ENCODE measurements around the gene SCYGR3.
A peak's percentile ranks its signal among the peaks of the same experiment; 100 is the strongest.

Gene SCYGR3, protein sequence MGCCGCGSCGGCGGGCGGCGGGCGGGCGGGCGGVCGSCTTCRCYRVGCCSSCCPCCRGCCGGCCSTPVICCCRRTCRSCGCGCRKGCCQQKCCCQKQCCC

GRCh38 chr2:227614740-227615139, at the start of gene SCYGR3:
Gene SCYGR3, minus strand, starts transcription at chr2:227614840. Its CDS starts 0 bp downstream, at chr2:227614840.
- DNase-seq, result no peak

- DNase-seq, result no peak
Observed at GRCh38 chr2:227661827-227662226, 47.2 kb upstream of the SCYGR3 start.

- no peak for DNase-seq
Observed at GRCh38 chr2:227661025-227661649, 46.5 kb upstream of the SCYGR3 start.

DNA sequence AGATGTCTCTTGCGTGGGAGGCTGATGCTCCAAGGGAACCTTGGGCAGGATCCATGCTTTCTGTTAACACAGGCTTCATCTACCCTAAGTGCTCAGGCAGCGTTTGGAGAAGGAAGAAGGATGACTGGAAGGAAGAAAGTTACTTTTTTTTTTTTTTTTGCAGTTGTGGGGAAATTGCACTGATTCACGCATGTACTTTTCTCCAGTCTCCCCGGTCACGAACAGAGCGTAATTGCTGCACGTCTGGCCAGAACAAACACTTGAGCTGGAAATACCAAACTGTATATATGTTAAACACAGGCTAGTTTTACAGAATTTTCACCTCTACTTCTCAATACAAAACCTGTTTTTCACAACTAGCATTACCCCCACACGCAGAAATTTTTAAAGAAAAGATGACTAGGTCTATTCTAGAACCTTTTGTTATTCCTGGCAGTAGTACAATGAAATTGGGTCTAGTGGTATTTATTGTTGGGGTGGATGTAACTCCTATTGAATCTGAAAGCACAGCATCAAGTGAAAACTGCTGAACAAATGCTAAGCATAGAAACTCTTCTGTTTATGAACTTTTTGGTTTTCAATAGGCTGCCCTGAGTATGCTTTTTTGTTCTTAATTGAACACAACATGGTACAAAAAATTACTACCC, 42.7 kb upstream of the SCYGR3 start:
- DNase-seq, result no peak

- DNase-seq, result no peak
Observed at GRCh38 chr2:227655454-227655853, 40.8 kb upstream of the SCYGR3 start.

- DNase-seq, result no peak
Observed at GRCh38 chr2:227654426-227654825, 39.8 kb upstream of the SCYGR3 start.

DNA sequence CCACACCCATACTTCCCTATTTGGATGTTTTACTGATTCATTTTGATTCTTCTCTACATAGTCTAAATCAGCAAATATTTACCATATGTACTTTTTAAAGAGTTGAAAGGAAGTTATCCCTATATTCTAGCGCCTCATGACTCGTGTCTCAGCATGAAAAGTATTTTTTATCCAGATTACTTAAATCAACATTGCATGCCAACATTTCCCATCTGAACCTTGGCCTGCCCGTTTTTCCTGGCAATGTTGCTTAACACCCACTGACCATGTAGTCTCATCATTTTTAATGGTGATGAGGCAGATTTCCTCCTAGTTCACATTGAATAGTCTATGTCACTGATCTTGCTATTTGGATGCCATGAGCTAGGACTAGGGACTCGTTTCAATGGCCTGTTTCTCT, 38.8 kb upstream of the SCYGR3 start:
- no peak for DNase-seq

DNA sequence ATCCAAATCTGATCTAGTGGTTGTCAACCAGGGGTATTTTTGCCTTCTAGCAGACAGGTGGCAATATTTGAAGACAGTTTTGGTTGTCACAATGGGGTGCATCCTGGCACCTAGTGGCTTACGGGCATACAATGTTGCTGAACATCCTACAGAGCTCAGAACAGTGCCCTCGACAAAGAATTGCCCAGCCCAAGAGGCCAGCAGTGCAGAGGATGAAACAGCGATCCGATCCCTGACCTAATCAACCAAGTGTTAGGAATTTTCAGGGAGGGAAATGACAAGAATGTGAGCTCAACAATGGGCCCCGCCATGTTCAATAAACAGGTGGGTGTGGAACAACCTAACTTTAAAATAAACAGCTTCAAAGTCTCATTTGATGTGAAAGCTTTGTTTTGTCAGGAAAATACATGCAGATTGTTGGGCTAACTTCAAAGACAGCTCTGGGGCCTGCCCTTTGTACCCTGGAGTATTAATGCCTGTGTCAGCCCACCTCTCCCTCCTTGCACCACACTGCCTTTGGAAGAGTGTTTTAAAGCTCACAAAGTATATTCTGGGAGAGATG, 29.4 kb upstream of the SCYGR3 start:
- no peak for DNase-seq

DNA sequence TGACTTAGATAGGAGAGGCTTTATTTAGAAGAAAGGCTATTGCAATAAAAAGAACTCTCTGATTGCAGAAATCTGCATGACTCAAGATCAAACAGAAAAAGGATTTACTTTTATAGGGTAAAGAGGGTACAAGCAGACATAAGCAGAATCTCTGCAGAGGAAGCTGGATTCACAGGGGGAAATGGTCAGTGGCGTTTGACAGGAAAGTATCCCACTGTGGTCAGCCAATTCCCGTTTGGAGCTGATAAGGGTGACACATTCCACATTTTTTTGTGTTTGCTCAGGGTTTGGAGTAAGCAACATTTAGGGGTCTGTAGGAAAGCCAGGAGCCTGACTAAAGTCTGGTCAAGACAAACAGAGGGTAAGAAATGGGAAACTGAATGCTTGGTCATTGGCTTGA, 28.0 kb upstream of the SCYGR3 start:
- no peak for DNase-seq

GRCh38 chr2:227634201-227634600, 19.6 kb upstream of the SCYGR3 start:
- no peak for DNase-seq

DNA sequence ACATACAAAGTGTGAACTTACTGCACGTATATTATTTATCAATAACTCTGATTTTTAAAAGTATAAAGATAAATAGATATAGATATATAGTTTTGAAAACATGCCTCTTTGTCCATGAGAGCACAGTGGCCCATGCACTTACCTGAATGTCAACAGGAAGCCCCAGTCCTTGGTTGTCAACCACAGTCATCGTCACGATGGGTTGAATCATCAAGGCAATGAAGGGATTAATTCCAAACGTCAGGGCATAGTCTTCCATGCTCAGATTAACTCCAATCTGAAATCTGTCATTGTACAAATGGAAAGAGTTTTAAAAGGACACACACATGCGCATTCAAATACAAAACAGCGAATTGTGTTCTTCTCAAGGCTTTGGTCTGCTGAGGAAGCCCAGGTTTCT, 18.2 kb upstream of the SCYGR3 start:
- DNase-seq, result no peak

DNA sequence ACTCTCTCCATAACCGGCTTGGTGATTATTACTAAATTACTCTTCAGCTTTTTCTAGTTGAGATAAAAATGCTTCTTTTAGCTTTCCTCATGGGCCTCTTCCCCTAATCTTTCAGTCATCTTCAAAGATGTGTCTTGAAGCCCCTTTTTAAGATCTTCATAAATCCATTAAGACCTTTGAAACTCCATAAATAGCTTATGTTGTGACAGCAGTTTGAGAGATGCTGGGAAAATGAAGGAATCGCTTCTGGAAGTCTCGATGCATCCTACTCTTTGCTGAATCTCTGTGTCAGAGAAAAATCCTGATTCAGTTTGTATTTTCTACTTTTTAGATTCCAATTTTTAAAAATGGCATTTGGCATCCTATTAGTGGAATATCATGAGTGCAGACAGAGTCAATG, 15.7 kb upstream of the SCYGR3 start:
- no peak for DNase-seq

DNA sequence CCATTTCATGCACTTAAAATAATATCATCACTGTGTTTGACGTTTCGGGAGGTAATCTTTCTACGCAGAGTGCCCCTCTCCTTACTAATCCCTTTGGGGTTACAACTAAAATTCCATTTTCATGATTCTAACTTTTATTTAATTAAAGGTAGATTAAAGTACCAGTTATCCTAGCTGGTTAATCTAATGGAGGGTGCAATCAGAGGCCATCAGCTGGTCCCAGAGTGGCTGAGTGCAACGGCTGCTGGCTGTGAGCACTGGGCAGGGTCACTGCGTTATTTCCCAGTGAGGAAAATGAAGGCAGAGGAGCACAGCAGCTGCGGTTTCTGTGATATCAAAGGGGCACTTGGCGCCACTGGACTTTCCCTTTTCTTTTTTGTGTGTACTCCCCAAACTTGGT, 14.8 kb upstream of the SCYGR3 start:
- no peak for DNase-seq

- no peak for DNase-seq
Observed at GRCh38 chr2:227627769-227628168, 13.1 kb upstream of the SCYGR3 start.

DNA sequence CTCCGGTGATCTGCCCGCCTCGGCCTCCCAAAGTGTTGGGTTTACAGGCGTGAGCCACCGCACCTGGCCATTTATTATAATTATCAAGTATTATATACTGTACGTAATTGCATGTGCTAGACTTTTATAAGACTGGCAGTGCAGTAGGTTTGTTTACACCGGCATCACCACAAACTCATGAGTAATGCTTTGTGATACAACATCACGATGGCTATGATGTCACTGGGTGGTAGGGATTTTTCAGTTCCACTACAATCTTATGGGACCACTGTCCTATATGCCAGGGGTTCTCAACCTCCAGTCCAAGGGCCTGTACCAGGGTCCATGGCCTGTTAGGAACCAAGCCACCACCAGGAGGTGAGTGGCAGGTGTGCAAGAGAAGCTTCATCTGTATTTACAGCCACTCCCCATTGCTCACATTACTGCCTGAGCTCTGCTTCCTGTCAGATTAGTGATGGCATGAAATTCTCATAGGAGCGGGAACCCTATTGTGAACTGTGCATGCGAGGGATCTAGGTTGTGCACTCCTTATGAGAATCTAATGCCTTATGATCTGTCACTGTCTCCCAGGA, 12.0 kb upstream of the SCYGR3 start:
- no peak for DNase-seq

DNA sequence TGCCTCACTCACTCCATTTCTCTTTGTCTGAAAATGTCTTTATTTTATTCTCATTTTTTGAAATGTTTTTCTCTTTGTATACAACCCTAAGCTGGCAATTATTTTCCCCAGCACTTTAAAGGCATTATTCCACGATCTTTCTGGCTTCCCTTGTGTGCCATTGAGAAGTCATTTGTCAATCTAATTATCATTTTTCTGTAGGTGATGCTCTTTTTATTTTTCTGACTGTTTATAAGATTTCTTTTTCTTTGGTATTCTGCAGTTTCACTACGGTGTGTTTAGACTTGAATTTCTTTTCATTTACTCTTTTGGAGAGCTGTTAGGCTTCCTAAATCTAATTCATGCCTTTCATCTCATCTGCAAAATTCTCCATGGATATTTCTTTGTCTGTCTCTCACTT, 10.8 kb upstream of the SCYGR3 start:
- no peak for DNase-seq

DNA sequence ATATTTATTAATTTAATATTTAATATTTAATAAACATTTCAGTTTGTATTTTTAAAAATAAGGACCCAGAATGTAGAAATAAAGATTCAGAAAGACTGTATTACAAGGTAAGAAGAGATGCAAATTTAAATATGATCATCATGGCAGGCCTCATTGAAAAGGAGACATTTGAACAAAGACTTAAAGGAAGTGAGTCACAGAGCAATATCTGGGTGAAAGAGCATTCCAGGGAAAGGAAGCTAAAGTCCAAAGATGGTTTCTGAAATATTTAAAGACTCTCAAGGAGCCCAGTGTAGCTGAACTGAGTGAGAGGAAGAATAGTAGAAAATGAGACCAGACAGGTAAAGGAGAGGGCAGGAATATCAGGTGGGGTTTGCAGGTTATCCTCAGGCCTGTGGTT, 8.6 kb upstream of the SCYGR3 start:
- DNase-seq, result no peak

DNA sequence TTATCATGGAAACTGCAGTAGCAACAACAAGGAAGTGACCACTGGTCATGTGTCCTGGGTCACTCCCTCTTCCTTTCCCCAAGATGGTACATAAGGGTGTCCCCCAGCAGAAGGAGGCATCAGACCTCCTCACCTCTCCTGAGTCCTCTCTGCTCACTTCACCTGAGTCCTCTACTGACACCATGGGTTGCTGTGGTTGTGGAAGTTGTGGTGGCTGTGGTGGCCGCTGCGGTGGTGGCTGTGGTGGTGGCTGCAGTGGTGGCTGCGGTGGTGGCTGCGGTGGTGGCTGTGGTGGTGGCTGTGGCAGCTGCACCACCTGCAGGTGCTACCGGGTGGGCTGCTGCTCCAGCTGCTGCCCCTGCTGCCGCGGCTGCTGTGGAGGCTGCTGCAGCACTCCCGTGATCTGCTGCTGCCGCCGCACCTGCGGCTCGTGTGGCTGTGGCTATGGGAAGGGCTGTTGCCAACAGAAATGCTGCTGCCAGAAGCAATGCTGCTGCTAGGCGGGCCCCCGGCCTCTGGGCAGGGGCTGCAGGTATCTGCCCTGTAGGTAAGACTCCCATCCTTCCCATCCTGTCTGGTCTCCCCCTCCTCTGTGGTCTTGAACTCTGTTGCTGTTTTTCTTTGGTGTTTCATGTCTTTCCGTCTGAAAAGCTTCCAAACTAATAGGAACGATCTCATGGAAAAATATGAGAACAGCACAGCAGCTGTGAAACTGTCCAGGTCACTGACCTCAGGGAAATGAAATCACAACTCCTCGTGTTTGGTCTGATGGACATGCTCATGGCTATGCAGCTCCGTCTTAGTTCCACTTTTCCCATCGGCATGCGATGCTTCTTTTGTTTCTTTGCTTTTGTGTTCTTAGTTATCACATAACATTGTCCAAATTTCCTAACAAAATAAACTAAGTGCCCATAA, 2.9 kb upstream of the SCYGR3 start, which contains the start of gene SCYGR4:
Gene SCYGR4, plus strand, starts transcription at position 183 of the 915 bp plus-strand sequence. Its CDS starts 0 bp downstream, at position 183.
- DNase-seq, result no peak

GRCh38 chr2:227616631-227617030, 2.0 kb upstream of the SCYGR3 start:
- DNase-seq, result no peak

DNA sequence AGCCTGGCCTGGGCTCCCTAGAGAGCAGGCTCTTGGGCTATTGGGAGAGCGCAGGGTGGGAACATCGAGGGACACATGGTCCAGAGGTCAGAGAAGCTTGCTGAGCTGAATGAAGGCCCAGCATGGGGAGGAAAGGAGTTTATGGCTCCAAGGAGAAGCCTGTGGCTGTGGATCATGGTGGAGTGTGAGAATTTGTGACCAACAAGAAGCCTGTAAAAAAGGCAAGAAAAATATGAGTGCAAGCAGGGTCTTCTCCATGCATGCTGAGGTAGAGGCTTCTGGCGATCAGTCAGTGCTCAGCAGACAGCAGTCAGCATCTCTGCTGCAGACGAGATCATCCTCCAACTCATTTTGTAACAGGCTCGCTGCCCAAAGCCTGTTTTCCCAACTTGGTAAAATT, 1.3 kb upstream of the SCYGR3 start:
- no peak for DNase-seq

DNA sequence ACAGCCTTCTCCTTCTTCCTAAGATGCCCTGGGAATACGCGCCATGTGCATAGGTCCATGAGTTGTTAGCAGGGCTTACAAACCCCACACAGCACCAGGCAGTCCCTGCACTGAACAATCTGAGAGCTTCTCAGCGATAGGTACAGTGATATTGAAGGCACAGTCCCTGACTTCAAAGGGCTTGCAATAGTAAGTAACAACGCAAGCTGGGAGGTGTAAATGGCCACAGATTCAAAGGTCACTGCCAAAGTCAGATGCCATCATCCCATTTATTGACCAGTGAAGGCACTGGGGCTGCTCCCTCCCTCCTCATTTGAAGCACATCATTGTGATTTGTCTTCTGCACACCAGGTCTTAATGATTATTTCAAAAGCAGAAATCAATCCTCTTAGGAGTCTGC, 541 bp upstream of the SCYGR3 start:
- no peak for DNase-seq

GRCh38 chr2:227614246-227614645, 394 bp downstream of the SCYGR3 start:
- peak; percentile 54 for DNase-seq

DNA sequence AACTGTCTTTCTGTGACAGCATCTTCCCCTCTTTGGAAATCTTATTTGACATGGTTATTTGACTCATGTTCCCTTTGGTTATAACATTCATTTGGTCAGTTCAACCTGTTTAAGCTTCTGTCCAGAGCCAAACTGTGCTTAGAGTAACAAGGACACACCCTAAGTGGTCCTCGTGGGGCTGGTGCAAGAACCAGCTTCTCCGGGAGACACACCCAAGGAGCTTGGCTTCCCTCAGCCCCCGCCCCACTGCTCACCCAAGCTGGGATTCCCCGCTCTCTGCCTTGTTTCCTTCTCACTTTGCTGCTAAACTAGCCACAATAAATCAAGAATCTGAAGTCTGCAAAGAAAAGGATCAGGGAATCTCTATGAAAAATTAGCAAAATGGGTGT, 1.4 kb downstream of the SCYGR3 start:
- no peak for DNase-seq
